NK-92 treated with Interleukin-12 subunit alpha and Interleukin-12 subunit beta, amount 100 ng/mL, for 24 hours (cell line): ENCODE data around the gene MAS1.

Experiments
- DNase-seq: peaks from one replicate; lab custom pipeline; 2025; lab: John Stamatoyannopoulos, UW

Gene MAS1

DNA sequence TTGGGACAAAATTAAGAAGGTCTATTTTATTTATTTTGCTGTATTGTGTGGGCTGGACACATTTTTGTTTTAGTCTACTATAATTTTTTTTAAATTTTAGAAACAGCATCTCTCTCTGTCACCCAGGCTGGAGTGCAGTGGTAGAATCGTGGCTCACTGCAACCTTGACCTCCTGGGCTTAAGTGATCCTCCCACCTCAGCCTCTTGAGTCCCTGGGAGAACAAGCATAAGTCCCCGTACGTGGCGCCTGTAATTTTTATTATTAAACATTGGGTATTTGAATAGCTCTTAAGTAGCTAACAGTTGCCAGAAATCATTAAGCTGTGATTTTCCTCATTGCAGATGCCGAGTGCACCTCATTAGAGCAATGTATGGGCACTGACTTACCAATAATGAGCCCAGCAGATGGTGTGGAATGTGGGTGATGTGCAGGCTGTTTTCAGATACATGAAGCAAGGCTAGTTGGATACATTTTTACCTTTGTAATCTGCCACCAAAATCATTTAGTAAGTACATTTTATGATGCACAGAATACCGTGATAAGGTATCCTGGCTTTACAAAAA is 10.3 kb upstream of the MAS1 start:
- no peak for DNase-seq

DNA sequence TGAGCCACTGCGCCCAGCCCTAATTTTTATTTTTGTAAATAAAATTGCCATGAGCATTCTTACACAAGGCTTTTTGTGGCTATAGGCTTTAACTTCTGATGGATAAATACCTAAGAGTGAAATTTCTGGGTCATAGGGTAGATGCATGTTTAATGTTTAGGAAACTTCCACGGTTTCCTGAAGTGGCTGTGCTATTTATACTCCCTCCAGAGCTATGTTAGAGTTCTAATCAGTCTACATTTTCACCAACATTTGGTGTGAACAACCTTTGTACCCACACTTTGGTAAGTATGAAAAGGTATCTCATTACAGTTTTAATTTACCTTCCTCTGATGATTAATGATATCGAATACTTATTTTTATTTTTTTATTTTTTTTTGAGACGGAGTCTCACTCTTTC is 6.1 kb upstream of the MAS1 start:
- no peak for DNase-seq

DNA sequence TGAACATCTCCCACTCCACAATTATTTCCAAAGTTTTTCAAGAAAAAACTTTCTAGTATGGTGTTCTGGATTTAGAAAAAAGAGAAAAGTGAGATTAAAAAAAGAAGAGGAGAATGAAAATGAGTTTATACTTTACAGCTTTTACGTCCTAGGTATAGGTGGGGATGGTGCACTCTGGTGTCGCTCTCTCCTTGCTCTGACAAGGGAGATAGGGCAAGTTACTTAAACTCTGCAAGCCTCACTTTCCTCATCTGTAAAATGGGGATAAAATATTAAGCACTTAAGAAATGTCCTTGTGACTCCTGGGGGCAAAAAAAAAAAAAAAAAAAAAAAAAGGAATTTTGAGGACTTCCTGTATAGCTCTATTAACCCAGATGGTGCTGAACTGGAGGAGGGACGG is 4.5 kb upstream of the MAS1 start:
- no peak for DNase-seq

DNA sequence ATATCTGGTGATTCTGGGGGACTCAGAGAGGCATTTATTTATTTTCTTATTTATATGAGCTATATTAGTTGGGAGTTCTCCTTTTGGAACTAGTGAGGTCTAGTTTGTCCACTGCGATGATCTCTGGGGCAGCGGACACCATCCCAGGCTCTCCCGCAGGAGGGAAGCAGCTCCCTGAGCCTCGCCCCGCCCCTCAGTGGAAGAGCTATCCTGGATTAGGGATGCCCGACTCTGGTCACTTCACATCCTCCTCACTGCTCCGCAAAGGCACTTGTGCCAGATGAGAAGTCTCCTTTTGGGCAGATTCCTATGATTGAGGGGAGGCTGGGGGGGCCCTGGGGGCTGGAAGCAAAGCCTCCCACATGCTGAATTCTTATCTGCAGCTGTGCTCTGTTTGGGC is 3.6 kb upstream of the MAS1 start:
- DNase-seq: no peak

DNA sequence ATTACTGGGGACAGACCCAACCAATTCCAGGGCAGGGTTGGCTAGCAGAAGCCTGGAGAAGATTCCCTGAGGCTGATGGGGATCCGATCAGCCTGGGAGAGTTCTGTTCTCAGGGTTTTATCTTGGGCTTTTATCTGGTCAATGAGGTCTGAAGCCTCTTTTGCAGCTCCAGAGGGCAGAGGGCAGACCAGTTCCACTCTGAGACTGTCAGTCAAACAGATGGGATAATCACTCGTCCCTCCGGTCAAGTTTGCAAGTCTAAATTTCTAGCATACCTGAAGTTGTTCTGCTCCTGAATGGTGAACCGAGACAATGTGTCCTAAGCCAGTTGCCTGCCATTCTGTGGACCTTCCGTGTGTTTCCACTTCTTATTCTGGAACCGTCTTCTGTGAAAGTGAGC is 3.0 kb upstream of the MAS1 start:
- no peak for DNase-seq

DNA sequence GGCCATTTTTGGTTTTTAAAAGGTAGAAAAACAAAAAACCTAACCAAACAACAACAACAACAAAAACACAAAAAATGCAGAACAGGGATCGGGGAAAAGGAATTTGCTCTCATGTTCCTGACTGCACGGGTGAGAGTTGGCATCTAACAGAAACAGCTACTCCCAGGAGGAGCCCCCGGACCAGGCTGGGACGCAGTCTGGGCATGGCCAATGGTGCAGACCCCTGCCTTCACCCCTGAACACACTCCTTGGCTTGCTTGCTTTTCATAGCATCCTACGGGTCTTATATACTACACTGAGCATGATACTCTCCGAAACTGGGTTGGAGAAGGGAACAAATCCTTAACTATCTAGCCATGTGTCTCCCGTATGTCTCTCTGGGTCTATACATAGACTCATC is 587 bp upstream of the MAS1 start:
- DNase-seq: no peak

DNA sequence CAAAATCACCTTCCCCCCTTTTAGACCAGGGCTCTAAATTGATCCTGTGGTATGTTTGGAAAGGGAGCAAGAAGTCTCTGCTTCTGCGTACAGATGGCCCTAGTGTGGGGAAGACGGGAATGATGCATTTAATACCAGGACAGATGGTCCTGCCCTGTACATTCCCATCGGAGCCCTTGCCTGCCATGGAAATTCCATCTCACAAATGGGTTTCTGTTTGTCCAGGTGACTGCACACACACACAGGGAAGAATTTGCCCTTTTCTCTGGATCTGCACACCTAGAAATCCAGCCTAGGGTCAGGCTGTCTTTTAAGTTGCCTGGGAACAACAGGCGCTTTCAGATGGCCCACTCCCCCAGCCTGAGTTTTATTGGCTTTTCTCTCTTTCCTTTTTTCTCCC is 1.3 kb downstream of the MAS1 start:
- DNase-seq: no peak

DNA sequence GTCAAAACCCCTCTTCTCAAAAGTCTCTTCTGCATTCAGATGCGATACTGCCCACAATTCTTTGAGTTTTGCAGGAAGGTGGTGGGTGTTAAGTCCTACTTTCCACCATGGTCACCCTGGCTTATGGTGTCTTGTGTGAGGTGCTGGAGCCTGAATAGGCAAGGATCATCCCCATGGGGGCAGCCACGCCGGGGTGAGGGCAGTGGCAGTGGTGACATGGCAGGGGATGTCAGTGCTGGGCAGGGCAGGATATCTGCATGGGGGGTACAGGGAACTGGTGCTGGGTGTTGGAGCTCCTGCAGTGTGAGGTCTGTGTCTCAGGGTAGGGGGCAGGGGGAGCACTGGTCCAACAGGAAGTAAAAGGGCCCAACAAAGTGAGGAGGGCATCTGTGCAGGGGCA is 2.3 kb downstream of the MAS1 start:
- DNase-seq: no peak

DNA sequence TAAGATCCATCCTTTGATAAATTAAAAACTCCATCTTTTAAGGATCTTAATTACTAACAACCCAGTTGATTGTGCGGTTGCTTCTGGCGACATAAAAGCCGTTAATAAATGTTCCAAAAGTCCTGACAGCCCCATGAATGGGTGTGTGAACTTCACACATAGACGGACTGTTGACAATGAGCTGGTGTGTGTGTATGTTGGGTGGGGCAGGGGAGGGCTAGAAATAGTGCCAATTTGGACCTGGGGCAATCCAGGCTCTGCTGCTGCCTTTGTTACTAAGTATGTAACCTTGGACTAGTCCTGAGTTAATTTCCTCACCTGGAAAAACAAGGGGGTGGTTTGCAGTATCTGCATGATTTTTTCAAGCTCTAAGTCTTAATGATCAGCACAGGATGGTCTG is 4.2 kb downstream of the MAS1 start:
- DNase-seq: no peak

DNA sequence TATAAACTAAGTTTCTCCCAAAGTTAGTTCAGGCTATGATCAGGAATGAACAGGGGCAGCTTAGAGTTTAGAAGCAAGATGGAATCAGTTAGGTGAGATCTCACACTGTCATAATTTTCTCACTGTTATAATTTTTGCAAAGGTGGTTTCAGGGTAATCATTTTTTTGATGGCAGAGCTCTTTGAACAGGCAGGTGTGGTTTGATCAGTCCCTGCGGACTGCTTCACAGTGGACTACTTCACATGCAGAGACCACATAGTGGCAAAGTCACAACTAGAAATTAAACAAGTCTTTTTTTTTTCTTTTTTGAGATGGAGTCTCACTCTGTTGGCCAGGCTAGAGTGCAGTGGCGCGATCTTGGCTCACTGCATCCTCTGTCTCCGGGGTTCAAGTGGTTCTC is 6.8 kb downstream of the MAS1 start:
- no peak for DNase-seq

DNA sequence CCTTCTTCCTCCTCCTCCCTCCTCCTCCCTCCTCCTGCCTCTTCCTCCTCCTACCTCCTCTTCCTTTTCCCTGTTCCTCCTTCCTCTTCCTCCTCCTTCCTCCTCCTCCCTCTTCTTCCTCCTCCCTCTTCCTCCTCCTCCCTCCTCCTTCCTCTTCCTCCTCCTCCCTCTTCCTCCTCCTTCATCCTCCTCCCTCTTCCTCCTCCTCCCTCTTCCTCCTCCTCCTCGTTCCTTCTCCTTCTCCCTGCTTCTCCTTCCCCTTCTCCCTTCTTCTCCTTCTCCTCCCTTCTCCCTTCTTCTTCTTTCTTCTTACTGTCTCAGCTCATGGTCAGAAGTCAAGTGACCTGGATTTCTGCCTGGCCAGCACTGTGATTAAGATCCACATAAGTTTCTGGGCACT is 7.7 kb downstream of the MAS1 start:
- DNase-seq: no peak

DNA sequence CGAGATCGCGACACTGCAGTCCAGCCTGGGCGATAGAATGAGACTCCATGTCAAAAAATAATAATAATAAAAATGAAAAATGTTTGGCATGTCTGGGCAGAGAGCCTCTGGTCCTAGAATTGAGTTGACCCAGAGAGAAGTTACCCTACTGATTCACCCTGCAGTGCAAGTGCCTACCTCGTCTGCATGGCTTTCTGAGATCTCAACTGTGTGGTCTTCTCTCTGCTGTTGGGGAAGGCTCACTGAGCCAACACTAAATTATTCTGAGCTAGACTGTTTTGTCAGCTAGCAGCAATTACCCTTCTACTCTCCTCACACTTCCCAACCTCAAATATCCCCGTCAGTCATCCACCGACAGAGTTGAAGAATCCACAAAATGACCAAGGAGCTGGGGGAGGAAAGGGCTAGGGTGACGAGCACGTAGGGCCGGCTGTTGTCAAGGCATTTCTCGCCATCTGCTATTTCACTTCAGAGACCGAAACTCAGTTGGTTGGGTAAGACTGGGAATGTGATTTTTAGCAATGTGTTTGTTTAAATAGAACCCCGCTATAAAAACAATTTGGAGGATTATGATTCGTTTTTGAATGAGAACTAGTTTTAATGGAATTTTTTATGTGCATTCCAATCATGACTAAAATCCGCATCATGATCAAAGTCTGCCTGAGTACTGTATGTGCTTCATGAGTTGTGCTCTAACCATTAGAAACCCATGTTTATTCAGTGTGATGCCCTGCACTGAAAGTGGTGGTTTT is 9.4 kb downstream of the MAS1 start:
- no peak for DNase-seq

DNA sequence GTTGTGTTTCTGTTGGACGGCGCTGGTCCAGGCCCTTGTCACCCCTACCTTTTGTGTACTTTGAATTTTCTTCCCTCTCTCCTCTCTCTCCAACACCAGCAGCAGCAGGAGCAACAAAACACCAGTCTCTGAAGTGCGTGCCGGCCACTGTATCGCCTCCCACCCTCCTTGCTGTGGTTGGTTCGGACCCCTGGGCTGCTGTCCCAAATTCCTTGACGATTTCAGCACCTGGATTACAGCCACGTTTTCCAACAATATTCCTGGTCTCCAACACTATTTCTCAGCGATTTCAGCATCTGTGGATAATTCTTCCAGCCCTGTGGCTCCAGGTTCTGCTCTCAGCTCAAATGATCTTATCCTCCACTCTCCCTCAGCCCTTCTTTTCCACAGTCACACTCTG is 11.8 kb downstream of the MAS1 start:
- no peak for DNase-seq

DNA sequence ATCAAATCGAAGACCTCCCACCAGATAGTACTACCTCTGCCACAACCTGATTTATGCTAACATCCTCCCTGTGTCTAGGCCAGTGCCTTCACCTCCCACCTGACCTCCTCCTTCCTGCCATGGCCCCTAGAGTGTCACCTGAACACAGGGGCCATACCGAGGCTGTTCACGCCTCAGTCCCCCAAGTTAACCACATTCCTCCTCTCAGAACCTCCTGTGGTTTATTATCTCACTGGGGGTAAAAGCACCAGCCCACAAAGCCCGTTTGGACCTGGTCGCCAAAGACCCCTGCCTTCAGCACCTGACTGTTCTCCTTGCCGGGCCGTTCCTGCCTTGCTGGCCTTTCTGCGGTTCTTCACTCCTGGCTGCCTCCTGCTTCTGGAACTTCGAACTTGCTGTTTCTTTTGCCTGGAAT is 13.7 kb downstream of the MAS1 start:
- DNase-seq: no peak

DNA sequence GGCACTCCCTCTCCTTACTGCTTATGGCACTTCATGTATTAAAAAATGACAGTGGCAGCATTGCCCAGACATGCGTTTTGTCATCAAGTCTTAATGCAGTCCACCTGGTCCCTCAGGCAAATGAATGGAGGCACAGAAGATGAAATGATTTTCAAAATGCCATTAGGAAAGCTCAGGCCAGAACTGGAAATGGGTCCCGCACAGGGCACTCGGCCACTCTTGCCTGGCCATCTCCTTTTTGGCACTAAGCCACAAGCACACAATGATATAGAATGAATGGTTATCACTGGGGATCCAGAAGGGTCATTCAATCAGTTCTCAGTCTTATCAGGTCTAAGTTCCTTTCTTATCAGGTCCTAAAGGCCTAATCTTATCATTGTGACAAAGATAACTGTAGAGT is 15.6 kb downstream of the MAS1 start:
- no peak for DNase-seq

DNA sequence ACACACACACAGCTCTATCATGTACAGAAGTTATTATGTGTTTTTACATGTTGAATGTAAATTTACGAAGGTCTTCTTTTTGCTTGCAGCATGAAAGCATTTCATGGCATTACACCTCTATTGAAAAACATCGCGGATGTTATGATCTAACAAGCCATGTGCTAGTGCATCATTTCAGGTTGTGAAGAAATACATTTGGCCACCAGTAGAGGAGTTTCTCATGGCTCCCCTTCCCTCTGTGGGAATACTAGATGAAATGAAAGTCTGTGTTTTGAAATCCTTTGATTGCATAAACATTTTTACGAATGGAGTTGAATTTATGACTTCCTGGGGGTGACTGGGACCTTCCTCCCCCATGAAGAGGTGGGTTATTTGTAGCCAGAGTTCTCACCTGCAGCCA is 17.7 kb downstream of the MAS1 start:
- DNase-seq: no peak

DNA sequence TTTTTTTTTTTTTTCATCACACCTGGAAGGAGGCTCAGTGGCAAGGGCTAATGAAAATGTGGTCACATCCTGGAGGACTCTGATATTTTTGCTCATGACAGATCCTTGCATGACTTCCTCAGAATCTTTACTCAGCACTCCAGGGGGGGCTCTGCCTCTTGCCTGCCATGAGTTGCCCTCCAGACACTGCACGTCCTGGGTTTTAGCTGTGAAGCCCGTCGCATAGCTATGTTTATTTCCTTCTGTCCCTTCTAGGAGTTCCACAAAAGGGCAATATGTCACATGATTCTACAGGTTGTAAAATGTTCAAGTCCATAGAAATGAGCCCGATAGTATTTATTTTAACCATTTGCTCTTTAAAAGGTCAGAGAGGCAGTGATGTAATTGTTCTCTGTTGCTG is 18.2 kb downstream of the MAS1 start:
- no peak for DNase-seq

DNA sequence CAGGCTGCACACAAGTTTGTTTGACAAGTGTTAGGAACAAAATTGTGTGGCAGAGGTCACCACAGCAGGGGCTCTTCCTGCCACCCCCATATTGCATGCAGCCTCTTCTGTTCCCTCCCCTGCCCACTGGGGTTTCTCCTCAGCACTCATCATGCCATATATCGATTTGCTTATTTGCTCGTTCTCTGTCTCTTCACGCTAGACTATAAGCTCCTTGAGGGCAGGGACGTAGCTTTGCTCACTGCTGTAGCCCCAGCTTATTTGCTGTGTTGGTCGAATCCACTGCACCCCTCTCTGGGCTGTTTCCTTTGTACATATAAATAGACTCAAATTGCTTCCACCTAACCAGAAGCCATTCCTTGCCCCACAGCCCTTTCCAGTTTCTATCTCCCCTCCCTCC is 19.6 kb downstream of the MAS1 start:
- DNase-seq: no peak

DNA sequence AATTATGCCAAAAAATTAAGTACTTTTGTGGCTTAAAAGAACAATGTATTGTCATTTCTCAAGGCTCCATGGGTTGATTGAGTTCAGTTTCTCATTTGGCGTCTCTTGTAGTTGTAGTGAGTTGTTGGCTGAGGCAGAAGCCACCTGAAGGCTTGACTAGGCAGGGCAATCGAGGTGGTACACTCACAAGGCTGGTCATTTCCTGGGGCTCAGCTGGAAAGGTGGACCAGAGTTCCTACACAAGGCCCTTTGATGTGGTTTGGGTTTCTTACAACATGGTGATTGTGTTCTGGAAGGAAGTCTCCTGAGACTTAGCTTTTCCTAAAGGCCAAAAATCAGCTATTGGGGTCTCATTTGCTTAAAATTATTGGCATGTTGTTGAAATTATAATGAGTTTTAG is 22.6 kb downstream of the MAS1 start:
- no peak for DNase-seq

DNA sequence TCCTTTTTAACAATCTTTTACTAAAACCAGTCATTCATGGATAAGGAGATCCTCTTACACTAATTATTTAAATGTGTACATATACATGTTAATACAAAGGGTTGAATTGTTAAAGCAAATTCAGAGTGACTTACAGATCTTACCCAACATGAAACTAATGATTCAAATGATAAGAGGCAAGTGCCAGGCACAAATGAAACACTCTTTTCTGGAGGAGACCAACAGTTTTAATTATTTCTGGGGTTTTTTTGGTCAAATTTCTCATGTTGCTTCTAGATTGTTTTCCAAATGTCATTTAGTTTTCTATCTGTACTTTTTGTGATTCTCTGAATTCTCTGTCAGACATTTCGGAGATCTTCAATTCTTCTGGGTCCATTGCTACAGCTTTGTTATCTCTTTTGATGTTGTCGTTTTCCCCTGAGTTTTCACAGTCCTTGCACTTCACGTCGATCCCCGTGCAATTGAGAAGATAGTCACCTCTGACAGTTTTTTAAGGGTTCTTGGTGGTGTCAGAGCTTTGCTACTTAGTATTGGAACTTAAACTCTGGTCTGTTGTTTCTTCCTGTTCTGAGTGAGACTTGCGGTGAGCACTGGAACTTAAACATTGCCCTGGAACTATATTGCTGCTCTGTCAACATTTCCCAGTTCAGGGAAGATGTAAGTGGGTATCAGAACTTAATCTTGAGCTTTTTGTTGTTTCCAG is 23.2 kb downstream of the MAS1 start:
- no peak for DNase-seq

DNA sequence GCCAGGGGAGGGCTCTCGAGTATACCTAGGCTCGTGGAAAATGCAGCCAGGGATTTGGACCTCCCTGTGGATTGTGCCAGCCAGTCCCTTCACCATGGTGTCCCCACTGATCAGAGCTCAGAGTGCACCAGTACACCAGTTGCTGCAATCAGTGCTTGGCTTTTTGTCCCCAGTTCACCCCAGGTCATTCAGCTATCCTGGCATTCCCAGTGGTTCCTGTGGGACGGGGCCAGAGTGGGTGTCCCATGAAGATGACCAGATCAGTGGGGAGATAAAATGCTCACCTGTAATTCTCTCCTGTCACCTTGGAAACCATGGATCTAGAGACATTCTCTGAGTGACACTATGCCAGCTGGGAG is 23.8 kb downstream of the MAS1 start:
- no peak for DNase-seq

DNA sequence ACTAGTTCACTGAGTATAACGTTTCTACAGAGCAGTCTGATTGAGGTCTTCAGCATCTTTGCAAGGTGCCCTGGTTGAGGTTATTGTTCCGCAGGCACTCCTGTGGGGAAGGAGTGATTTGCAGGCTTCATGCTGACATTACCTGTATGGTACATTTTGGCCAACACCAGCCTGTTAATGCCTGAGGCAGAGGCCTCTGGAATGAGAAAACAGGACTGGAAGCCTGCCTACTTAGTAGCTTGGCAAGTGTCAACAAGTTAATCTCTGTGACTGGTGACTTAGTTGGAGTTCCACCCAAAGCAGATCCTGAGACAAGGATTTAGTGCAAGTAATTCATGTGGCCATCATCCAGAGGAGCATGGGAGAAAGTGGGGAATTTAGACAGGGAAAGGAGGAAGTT is 24.6 kb downstream of the MAS1 start:
- no peak for DNase-seq

DNA sequence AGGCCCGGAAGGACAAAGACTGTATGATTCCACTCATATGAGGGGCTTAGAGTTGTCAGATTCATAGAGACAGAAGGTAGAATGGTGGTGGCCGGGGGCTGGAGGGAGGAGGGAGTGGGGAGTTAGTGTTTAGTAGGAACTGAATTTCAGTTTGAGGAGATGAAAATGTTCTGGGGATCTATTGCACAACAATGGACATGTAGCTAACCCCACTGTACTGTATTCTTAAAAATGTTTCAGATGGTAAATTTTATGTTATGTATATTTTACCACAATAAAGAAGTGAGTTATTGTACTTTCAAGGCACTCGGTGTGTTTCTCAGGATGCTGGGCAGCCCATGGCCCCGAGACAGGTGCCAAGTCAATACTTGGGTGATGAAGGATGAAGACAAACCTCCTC is 25.4 kb downstream of the MAS1 start:
- no peak for DNase-seq

DNA sequence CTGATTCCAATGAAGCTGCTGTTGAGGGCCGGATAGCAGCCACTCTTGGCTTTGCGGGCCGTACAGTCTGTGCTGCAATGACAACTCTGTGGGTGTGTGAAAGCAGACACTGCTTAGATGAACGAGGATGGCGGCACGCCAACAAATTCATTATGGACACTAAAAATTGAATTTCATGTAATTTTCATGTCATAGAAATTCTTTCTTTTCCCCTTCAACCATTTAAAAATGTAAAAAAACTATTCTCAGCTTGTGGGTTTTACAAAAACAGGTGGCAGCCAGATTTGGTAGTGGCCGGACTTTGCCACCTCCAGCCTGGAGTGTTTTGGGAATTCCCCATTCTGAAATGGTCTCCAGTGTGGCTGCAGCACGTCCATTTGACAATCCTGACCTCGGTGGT is 26.0 kb downstream of the MAS1 start:
- no peak for DNase-seq
